AG04450 (cell line): ENCODE results near the gene COPS9. TPM values are rescaled to one million over a fixed set of nuclear protein-coding genes. Genes with fewer than 3 reads are reported as not detected.

Experiments used
- CTCF ChIA-PET: fragments of 300-600, 350-600 bp; formaldehyde crosslinking; extraction: SDS; loops from one replicate; lab custom pipeline; 2022; ENCODE audit warnings: antibody characterized with exemption, inconsistent platforms; lab: Charles Lee
- POLR2A ChIA-PET: fragments of 350-600 bp; formaldehyde crosslinking; extraction: SDS; loops from one replicate; lab custom pipeline; 2021; ENCODE audit warnings: antibody characterized with exemption, inconsistent platforms; lab: Yijun Ruan, JAX
- DNase-seq: peaks from one replicate; pipeline ENCODE4 v3.0.0-alpha.2; 2011; ENCODE audit warnings: low read depth, low spot score
- H3K27ac ChIP-seq: one replicate; pipeline ENCODE4 v1.5.1; 2012; ENCODE audit warnings: low read depth, low read length, control low read depth
- H3K27me3 ChIP-seq: one replicate; pipeline ENCODE4 v1.6.0; 2012; ENCODE audit warnings: low read length; ENCODE audit not compliant: control insufficient read depth, insufficient read depth
- H3K4me3 ChIP-seq: 2 replicates; pipeline ENCODE4 v1.5.1; 2011; ENCODE audit warnings: mild to moderate bottlenecking, low read depth, low read length, control low read depth
- H3K9me3 ChIP-seq: 2 replicates; pipeline ENCODE4 v1.5.1; 2012; ENCODE audit warnings: low read length; ENCODE audit not compliant: control insufficient read depth, insufficient read depth
- CTCF ChIP-seq: IDR thresholded peaks from 2 replicates; pipeline ENCODE4 v1.5.1; 2011; ENCODE audit warnings: low read depth, low read length, control low read depth, inconsistent platforms
- polyA plus RNA-seq: library from polyadenylated mRNA; depleted of rRNA; stranded (reverse); fragments of >200 nt; gene quantifications from 2 replicates; pipeline ENCODE4 v1.2.3, GENCODE V29; 2011

Gene COPS9
- polyA plus RNA-seq, 1 experiment: 360 TPM

GRCh38 chr2:240156435-240157146 is 20.5 kb upstream of the COPS9 start:
- Histone ChIP-seq H3K4me3 (no peak overlapping the region), H3K27ac (no peak overlapping the region), H3K27me3 (peaks cover 7% of the 10 kb centered on the region), H3K9me3 (no peaks in the 10 kb centered on the region; the same call in none of the 2 replicates)
- no peak for TF ChIP-seq CTCF
- DNase-seq: no peak
- POLR2A ChIA-PET: no interaction called here
- CTCF ChIA-PET: interaction anchor here (1.0 kb wide), 1 partner anchor 13 kb away, joined by 5 read pairs; no protein-coding TSS in a partner anchor

GRCh38 chr2:240155745-240156390 is 19.8 kb upstream of the COPS9 start:
- POLR2A ChIA-PET: no interaction called here
- Histone ChIP-seq H3K9me3 (no peaks in the 10 kb centered on the region; the same call in none of the 2 replicates), H3K27me3 (peaks cover 7% of the 10 kb centered on the region), H3K27ac (no peak overlapping the region), H3K4me3 (no peak overlapping the region)
- DNase-seq: no peak
- CTCF ChIA-PET: interaction anchor here (1.0 kb wide), 1 partner anchor 12 kb away, joined by 5 read pairs; no protein-coding TSS in a partner anchor
- no peak for TF ChIP-seq CTCF

GRCh38 chr2:240155048-240155744 is 19.1 kb upstream of the COPS9 start:
- no peak overlapping the region for H3K27ac ChIP-seq
- peaks cover 7% of the 10 kb centered on the region for H3K27me3 ChIP-seq
- ChIA-PET CTCF (interaction anchor here (1.0 kb wide), 1 partner anchor 12 kb away, joined by 5 read pairs; no protein-coding TSS in a partner anchor), POLR2A (no interaction called here)
- no peak overlapping the region for H3K4me3 ChIP-seq
- DNase-seq: no peak
- TF ChIP-seq CTCF: no peak
- no peaks in the 10 kb centered on the region; the same call in none of the 2 replicates for H3K9me3 ChIP-seq

- ChIA-PET CTCF (interaction anchor here (0.9 kb wide), 1 partner anchor 11 kb away, joined by 3 read pairs; no protein-coding TSS in a partner anchor), POLR2A (no interaction called here)
- no peak for DNase-seq
These were observed 18.5 kb upstream of the COPS9 start for GRCh38 chr2:240154606-240155005.

More at GRCh38 chr2:240154606-240155005, 18.5 kb upstream of the COPS9 start:
- H3K27me3 ChIP-seq: peaks cover 9% of the 10 kb centered on the region
- H3K4me3 ChIP-seq: no peak overlapping the region
- no peak overlapping the region for H3K27ac ChIP-seq
- TF ChIP-seq CTCF: no peak
- H3K9me3 ChIP-seq: no peaks in the 10 kb centered on the region; the same call in none of the 2 replicates
